Stomach smooth muscle (tissue), 2 donors: Measurements from ENCODE around the gene SLC13A3.

Experiments used
- H3K27ac ChIP-seq: one replicate; pipeline ENCODE4 v1.7.0; 2013; ENCODE audit warnings: mild to moderate bottlenecking, low read length, inconsistent platforms
- H3K27me3 ChIP-seq, 2 donors: one replicate each; pipeline ENCODE4 v1.7.0; 2013; ENCODE audit warnings: low read length in 2 of 2; ENCODE audit not compliant: insufficient read depth in 2 of 2, control insufficient read depth in 1 of 2
- H3K36me3 ChIP-seq, 2 donors: one replicate each; pipeline ENCODE4 v1.7.0; 2013; ENCODE audit warnings: low read length in 2 of 2; ENCODE audit not compliant: control insufficient read depth in 2 of 2, insufficient read depth in 2 of 2
- H3K4me1 ChIP-seq: one replicate; pipeline ENCODE4 v1.7.0; 2013; ENCODE audit warnings: low read length; ENCODE audit not compliant: control insufficient read depth, insufficient read depth
- H3K4me3 ChIP-seq, 2 donors: one replicate each; pipeline ENCODE4 v1.7.0; 2013; ENCODE audit warnings: low read length in 2 of 2
- H3K9ac ChIP-seq, 2 donors: one replicate each; pipeline ENCODE4 v1.7.0; 2013; ENCODE audit warnings: low read length in 2 of 2, mild to moderate bottlenecking in 1 of 2
- H3K9me3 ChIP-seq, 2 donors: one replicate each; pipeline ENCODE4 v1.7.0; 2013; ENCODE audit warnings: low read length in 2 of 2; ENCODE audit not compliant: control insufficient read depth in 2 of 2
- donor health status: healthy.
- donor health status: Pancreatic carcinoma.

The SLC13A3 gene

DNA sequence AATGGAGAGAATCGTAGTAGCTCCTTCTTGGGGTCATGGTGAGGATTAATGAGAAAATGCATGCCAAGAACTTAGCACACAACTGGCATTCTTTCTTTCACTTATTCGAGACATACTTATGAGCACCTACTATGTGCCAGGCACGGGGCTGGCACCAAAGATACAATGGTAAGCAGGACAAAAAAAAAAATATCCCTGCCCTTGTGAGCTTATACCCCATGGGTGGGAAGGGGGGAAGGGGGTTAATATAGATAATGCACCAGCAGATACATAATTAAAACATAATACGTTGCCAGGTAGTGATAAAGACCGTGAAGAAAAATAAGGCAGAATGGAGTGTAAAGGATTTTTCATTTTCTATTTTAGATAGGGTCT is 8.3 kb downstream of the SLC13A3 start:
- no peaks in the 10 kb centered on the region for H3K4me1 ChIP-seq
- H3K9me3 ChIP-seq, result no peaks in the 10 kb centered on the region
- H3K4me3 ChIP-seq, result no peak overlapping the region
- no peak overlapping the region for H3K9ac ChIP-seq
- no peaks in the 10 kb centered on the region for H3K27me3 ChIP-seq
- no peak overlapping the region for H3K27ac ChIP-seq
- H3K36me3 ChIP-seq, result no peaks in the 10 kb centered on the region

DNA sequence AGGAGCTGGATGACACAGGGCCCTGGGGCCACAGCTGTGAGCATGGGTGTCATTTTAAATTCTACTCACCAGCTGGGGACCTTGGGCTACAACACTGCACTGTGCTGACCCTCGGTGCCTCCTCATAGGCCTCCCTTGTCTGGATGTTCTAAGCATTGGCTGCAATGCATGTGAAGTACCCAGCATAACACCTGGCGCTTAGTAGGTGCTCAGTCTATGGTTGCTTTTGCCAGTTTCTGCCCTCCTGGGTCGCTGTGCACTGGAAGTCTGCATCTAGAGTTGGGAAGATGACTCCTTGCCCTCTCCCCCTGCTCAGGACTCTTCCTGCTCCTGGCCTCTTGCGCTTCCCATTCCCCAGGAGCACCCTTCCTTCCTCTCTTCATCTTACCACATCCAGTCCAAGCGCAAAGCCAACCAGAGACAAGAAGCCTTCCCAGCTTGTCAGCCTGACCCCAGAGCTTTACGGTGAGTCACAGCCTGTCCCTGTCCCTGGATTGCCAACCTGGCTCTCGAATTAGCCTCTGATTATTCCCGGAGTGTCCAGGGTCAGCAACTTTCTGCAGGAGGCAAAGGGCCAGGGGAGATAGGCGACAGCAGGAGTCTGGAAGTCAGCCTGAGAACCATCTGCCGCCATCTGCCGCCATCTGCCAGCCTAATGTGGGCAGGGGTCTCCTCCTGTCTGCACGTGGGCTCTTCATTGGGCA is 8.8 kb downstream of the SLC13A3 start:
- no peaks in the 10 kb centered on the region for H3K36me3 ChIP-seq
- no peaks in the 10 kb centered on the region for H3K9me3 ChIP-seq
- no peaks in the 10 kb centered on the region for H3K4me1 ChIP-seq
- H3K4me3 ChIP-seq, result no peak overlapping the region
- H3K27ac ChIP-seq, result no peak overlapping the region
- no peaks in the 10 kb centered on the region for H3K27me3 ChIP-seq
- no peak overlapping the region for H3K9ac ChIP-seq

DNA sequence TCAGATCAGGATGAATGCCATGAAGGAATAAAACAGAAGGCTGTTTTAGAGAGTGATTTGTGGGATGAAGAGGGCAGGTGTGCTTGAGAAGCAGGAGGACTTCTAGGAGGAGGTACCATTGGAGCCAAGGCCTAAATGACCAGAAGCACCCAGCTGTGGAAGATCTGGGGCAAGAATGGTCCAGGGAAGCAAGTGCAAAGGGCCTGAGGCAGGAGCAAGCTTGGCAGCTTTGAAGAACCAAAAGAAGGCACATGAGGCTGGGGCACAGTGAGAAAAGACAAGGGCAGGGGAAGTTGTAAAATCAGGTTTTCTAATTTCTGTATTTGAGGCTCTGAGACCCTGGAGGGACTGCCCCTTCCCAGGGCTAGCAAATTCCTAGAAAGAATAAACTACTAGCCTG is 9.8 kb downstream of the SLC13A3 start:
- no peaks in the 10 kb centered on the region for H3K9me3 ChIP-seq
- H3K27ac ChIP-seq, result no peak overlapping the region
- H3K9ac ChIP-seq, result no peak overlapping the region
- H3K36me3 ChIP-seq, result no peaks in the 10 kb centered on the region
- peaks cover 0 to 2% of the 10 kb centered on the region in 2 donors for H3K27me3 ChIP-seq
- H3K4me1 ChIP-seq, result no peaks in the 10 kb centered on the region
- H3K4me3 ChIP-seq, result no peak overlapping the region

DNA sequence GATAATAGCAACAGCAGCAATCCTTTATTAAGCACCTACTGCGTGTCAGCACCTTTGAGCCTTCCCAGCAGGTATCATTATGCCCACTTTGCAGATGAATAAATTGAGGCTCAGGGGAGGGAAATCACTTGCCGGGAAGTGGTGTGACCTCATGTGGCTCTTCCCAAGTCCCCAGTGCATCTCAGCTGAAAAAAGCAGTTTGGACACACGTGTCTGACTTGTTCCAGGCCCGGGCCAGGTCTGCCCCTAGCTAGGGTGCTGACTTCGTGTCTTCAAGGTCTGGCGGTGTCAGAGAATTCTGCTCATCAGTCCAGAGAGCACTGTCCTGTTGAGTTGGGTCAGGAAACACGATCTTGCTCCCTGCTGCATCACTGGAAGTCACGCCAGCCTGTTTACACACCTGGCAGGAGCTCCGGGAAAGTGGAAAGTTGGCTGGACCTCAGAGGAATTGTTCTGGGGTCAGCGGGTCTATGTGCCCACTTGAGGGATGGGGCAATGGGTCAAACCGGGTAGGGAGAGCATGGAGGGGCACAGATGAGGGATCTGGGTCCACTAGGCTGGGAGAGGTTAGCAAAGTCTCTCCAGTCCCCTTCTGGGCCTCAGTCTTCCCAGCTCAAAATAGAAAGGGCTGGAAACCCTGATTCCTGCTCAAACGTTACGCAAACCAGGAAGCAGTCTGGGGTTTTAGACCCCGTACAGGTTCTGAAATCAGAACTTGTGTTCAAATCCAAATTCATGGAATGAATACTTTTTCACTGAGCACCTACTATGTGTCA is 10.5 kb downstream of the SLC13A3 start:
- H3K9ac ChIP-seq, result no peak overlapping the region
- no peaks in the 10 kb centered on the region for H3K36me3 ChIP-seq
- no peaks in the 10 kb centered on the region for H3K4me1 ChIP-seq
- peaks cover 0 to 2% of the 10 kb centered on the region in 2 donors for H3K27me3 ChIP-seq
- no peaks in the 10 kb centered on the region for H3K9me3 ChIP-seq
- no peak overlapping the region for H3K27ac ChIP-seq
- no peak overlapping the region for H3K4me3 ChIP-seq

DNA sequence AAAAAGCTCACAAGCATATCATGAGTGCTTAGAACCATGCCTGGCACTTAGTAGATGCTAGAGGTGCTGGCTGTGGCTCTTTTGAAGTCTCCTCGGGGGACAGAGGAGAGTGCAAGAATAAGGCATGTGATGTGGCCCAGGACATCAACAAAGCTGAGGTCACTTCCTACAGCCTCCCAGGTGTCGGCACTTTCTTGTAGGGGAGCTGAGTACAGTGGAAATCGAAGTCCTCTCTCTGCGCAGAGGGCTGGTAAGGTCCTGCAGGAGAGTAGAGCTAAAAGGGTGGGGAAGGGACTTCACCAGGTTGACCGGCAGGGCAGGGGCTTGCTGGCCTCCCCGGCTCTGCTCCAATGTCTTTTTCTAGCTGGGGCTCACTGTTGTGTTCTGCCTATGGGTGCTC is 11.2 kb downstream of the SLC13A3 start:
- Histone ChIP-seq H3K27ac (no peak overlapping the region), H3K4me3 (no peak overlapping the region), H3K36me3 (no peaks in the 10 kb centered on the region), H3K9me3 (peaks cover 0 to 3% of the 10 kb centered on the region in 2 donors), H3K27me3 (peaks cover 0 to 2% of the 10 kb centered on the region in 2 donors), H3K4me1 (no peaks in the 10 kb centered on the region), H3K9ac (no peak overlapping the region)

DNA sequence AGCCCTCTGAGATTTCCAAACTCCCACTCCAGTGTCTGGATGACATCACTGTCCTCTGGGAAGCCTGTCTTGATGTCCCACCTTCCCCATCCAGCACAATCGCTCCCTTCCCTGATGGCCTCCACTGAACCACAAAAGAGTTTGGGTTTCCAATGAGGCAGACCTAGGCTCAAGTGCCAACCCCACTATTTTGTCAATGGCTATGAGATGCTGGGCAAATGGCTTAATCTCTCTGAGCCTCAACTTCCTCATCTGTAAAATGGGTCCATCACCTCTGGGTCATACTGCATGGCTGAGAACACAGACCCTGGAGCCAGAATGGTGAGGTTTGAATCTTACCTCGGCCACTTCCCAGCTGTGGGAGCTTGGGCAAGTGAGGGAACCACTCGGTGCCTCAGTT is 11.7 kb downstream of the SLC13A3 start:
- Histone ChIP-seq H3K9ac (no peak overlapping the region), H3K4me3 (no peak overlapping the region), H3K27ac (no peak overlapping the region), H3K36me3 (no peaks in the 10 kb centered on the region), H3K9me3 (peaks cover 0 to 3% of the 10 kb centered on the region in 2 donors), H3K27me3 (peaks cover 0 to 2% of the 10 kb centered on the region in 2 donors), H3K4me1 (no peaks in the 10 kb centered on the region)

DNA sequence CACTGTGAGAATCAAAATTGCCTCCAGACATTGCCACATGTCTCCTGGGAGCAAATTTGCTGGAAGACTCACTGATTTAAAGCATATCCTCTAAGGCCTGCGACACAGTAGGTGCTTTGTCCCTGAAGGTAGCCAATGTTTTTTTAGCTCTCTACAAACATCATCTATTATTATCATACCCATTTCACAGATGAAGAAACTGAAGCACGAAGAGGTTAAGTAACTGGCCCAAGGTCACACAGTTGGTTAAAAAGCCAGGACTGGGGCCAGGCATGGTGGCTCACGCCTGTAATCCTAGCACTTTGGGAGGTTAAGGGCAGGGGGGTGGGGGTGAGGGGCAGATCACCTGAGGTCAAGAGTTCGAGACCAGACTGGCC is 12.4 kb downstream of the SLC13A3 start:
- Histone ChIP-seq H3K4me1 (no peaks in the 10 kb centered on the region), H3K4me3 (no peak overlapping the region), H3K27me3 (peaks cover 0 to 2% of the 10 kb centered on the region in 2 donors), H3K36me3 (no peaks in the 10 kb centered on the region), H3K27ac (no peak overlapping the region), H3K9ac (no peak overlapping the region), H3K9me3 (peaks cover 0 to 3% of the 10 kb centered on the region in 2 donors)

DNA sequence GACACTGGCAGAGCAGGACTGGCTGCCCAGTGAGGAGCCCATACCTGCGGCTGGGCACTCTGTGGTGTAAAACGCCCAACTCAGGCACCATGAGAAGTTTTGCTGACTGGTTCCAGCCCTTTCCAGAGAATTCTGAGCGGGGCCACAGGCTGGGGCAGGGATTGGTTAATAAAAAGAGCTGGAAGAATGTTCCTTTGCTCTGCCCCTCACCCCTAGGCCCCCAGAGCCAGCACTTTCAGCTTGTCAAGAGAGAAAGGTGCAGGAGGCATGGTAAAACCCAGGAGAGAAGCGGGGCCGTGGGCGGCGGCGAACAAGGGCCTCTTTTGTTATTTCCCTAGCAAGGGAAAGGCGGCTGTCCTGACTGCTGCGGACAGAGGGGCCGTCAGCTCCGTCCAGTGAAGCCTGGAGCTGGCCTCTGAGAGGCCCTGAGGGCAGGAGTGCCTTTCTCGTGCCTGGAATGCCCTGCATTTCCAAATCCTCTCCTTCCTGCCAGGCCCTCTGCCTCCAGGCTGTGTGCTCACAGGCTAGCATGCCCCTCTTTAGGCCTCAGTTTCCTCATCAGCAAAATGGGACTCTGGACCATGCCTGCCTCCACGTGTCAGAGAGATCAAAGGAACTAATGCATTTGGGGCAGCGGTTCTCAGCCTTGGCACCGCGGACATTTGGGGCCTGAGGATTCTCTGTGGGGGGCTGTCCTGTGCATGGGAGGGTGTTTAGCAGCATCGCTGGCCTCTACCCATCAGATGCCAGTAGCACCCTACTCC is 12.9 kb downstream of the SLC13A3 start:
- Histone ChIP-seq H3K36me3 (no peaks in the 10 kb centered on the region), H3K9me3 (peaks cover 0 to 3% of the 10 kb centered on the region in 2 donors), H3K27me3 (peaks cover 0 to 2% of the 10 kb centered on the region in 2 donors), H3K4me3 (no peak overlapping the region), H3K9ac (no peak overlapping the region), H3K27ac (no peak overlapping the region), H3K4me1 (no peaks in the 10 kb centered on the region)

DNA sequence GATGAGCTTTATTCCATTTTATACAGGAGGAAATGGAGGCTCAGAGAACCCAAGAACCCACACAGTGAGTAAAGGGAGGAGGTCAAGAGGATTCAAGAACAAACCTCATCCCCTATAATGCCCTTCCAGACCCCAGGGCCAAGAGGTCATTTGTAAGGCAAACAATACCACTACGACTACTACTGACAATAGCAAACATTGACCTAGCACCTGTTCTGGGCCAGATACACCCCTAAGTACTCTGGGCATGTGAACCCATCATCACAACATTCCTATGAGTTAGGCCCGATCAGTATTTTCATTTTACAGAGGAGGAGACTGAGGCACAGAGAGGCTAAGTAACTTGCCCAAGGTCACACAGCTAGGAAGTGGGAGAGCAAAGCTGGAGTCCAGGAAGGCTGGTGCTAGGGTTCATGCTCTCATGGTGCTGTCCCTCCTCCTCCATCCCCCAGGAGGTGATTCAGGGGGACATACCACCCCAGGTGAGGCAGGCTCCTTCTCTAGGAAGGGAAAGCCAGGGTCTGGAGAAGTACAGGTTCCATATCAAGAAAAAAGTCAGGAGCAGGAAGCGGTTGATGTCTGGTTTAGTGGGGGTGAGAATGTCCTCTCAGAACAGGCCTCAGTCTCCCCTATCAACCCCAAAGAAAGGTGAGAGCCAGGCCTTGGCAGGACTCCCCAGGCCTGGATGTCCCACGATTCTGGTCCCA is 13.7 kb downstream of the SLC13A3 start:
- H3K27me3 ChIP-seq, result peaks cover 0 to 2% of the 10 kb centered on the region in 2 donors
- H3K9me3 ChIP-seq, result peaks cover 0 to 3% of the 10 kb centered on the region in 2 donors
- H3K4me1 ChIP-seq, result no peaks in the 10 kb centered on the region
- H3K27ac ChIP-seq, result no peak overlapping the region
- no peak overlapping the region for H3K4me3 ChIP-seq
- no peak overlapping the region for H3K9ac ChIP-seq
- no peaks in the 10 kb centered on the region for H3K36me3 ChIP-seq

DNA sequence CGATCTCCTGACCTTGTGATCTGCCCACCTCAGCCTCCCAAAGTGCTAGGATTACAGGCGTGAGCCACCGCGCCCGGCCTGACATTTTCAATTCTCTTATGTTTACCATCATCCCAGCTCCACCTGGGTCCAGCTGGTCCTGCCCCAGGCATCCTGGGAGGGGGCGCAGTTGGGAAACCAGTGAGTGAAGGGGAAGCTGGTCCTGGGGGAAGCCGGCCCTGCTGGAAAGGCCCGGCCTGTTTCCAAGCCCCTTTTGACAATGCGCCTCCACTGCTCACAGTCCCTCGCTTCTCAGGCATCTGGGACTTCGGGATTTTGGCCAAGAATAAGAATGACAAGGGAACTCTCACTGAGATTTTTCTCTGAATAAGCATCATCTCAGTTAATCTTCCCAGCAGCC is 14.2 kb downstream of the SLC13A3 start:
- no peak overlapping the region for H3K27ac ChIP-seq
- peaks cover 0 to 2% of the 10 kb centered on the region in 2 donors for H3K27me3 ChIP-seq
- H3K4me1 ChIP-seq, result no peaks in the 10 kb centered on the region

More for the DNA sequence above, 14.2 kb downstream of the SLC13A3 start:
- H3K4me3 ChIP-seq, result no peak overlapping the region
- H3K9me3 ChIP-seq, result peaks cover 0 to 3% of the 10 kb centered on the region in 2 donors
- H3K36me3 ChIP-seq, result no peaks in the 10 kb centered on the region
- H3K9ac ChIP-seq, result no peak overlapping the region
